A204.1 (cell line): ENCODE results near the gene BCAM.
"Not testable (repeated sequence)": the region's sequence is repeated elsewhere in the genome, so short reads cannot be mapped to it uniquely, and the experiment has no call there.

Experiments
- FAIRE-seq: peaks from 2 replicates; lab custom pipeline; 2012; peaks lifted over from hg19 to GRCh38; lab: Jason Lieb, UNC

The BCAM gene

GRCh38 chr19:44851427-44851826 is 42.5 kb downstream of the BCAM start:
- no peak for FAIRE-seq

GRCh38 chr19:44855606-44856005 is 46.7 kb downstream of the BCAM start:
- FAIRE-seq: no peak

DNA sequence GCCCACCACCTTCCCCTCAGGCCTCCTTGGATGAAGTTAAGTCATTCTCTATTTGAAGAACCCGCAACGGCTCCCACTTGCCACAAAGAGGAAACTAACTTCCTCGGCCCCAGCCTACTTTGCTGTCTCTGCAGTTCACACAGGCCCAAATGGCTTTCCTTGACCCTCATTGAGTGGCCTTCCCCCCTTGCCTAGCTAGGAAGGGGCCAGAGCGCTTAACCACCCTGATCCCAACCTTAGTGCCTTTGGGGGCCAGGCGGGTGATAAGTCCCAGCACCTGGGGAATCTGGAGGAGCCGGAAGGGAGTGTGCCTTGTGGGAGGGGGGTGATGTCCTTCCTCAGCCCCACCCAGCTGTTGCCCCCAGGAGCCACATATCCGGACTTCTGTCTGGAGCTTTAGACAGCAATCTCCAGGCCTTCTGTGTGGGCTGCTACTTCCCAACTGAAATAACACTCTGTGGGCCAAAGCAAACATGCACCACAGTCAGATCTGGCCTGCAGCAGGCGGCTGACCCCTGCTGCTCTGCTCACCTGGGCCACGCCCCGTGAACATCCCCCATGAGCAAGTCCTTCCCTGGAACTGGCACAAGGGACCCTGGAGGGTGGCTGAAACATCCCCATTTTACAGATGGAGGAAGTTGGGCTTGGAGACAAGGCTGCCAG is 47.6 kb downstream of the BCAM start:
- FAIRE-seq: no peak

DNA sequence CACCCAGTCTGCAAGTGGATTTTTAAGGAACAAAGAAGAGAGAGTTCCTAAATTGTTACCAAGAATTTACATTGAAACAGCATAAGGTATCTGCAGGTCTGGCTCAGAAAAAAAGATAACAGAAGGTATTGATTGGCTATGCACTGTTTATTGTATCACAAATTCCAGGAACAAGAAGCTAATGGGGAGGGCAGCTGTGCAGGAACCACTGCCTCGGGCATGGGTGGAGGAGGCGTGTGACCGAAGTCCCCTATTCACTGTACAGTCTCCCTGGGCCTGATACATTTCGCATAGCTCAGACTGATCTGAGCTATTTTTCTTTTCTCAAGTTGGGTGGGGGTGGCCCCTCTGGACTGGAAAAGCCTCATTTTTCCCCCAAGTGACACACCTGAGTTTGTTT is 48.9 kb downstream of the BCAM start:
- FAIRE-seq: no peak

DNA sequence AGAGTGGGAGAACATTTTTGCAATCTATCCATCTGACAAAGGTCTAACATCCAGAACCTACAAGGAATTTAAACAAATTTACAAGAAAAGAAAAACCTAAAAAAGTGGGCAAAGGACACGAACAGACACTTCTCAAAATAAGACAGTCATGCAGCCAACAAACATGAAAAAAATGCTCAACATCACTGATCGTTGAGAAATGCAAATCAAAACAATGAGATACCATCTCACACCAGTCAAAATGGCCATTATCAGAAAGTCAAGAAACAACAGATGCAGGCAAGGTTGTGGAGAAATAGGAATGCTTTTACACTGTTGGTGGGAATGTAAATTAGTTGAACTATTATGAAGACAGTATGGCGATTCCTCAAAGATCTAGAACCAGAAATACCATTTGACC is 52.7 kb downstream of the BCAM start:
- FAIRE-seq: not testable (repeated sequence)

DNA sequence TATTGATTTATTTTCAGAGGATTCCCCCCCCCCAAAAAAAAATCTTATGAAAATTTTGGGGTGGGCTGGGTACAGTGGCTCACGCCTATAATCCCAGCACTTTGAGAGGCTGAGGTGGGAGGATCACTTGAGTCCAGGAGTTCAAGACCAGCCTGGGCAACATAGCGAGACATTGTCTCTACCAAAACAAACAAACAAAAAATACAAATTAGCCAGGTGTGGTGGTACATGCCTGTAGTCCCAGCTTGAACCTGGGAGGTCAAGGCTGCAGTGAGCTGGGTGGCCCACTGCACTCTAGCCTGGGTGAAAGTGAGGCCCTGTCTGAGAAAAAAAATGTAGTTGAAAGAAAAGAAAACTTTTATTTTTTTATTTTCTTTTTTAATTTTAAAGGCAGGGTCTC is 55.1 kb downstream of the BCAM start:
- no peak for FAIRE-seq

- FAIRE-seq: no peak
Observed at GRCh38 chr19:44865196-44865767, 56.4 kb downstream of the BCAM start.

DNA sequence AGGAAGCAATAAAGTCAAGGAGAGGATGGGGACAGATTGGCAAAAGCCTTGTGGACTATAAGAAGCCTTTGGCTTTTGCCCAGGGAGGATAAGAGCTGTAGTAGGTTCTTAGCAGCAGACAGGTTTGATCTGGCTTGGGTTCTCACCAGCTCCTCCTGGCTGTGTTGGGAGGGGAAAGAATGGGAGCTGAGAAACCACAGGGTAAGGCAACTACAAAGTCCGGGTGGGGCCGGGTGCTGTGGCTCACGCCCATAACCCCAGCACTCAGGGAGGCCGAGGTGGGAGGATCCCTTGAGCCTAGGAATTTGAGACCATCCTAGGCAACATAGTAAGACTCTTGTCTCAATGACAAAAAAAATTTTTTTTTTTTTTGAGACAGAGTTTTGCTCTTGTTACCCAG is 57.8 kb downstream of the BCAM start:
- FAIRE-seq: no peak

GRCh38 chr19:44867578-44867977 is 58.7 kb downstream of the BCAM start:
- FAIRE-seq: no peak

GRCh38 chr19:44869733-44870470 is 61.0 kb downstream of the BCAM start:
- no peak for FAIRE-seq
